ENCODE results near the gene WDR93. TPM values are rescaled to one million over a fixed set of nuclear protein-coding genes. Genes with fewer than 3 reads are reported as not detected.

The WDR93 gene
- polyA plus RNA-seq, 2 donors, result 0.02 TPM; not detected in 1

GRCh38 chr15:89750560-89751542, 60.2 kb downstream of the WDR93 start, which contains the start of gene MESP1:
Gene MESP1, minus strand, starts transcription at chr15:89751249. Its CDS starts 18 bp downstream, at chr15:89751231.
- Histone ChIP-seq H3K27ac (ENCODE audit: low read depth in 2 of 2, low read length in 1 of 2) (peak within 1 kb of the TSS in 1 of 2 donors; percentile 54), H3K27me3 (ENCODE audit: control insufficient read depth in 1 of 2, insufficient read depth in 2 of 2, low read length in 2 of 2) (no peaks in the 10 kb centered on the region), H3K36me3 (ENCODE audit: control insufficient read depth in 2 of 2, insufficient read depth in 2 of 2, low read length in 1 of 2) (no peaks in the 10 kb centered on the region), H3K9me3 (ENCODE audit: control insufficient read depth in 2 of 2, insufficient read depth in 1 of 2, low read depth in 1 of 2, low read length in 1 of 2) (peaks cover 0 to 2% of the 10 kb centered on the region in 2 donors), H3K4me3 (ENCODE audit: low read depth in 1 of 2, low read length in 2 of 2) (peak within 1 kb of the TSS; percentile 60 to 65), H3K4me1 (ENCODE audit: control insufficient read depth in 2 of 2, insufficient read depth in 2 of 2, low read length in 1 of 2) (peaks cover 6 to 27% of the 10 kb centered on the region in 2 donors)
- 2 to 3% methylated on average over 84 to 114 of the region's 114 CpGs for WGBS, 2 donors

- H3K36me3 ChIP-seq (ENCODE audit: control insufficient read depth in 2 of 2, insufficient read depth in 2 of 2, low read length in 1 of 2), result no peaks in the 10 kb centered on the region
- H3K27ac ChIP-seq (ENCODE audit: low read depth in 2 of 2, low read length in 1 of 2), result peak overlapping the region in 1 of 2 donors; percentile 6
- no peaks in the 10 kb centered on the region for H3K27me3 ChIP-seq (ENCODE audit: control insufficient read depth in 1 of 2, insufficient read depth in 2 of 2, low read length in 2 of 2)
- H3K9me3 ChIP-seq (ENCODE audit: control insufficient read depth in 2 of 2, insufficient read depth in 1 of 2, low read depth in 1 of 2, low read length in 1 of 2), result no peaks in the 10 kb centered on the region
- H3K4me1 ChIP-seq (ENCODE audit: control insufficient read depth in 2 of 2, insufficient read depth in 2 of 2, low read length in 1 of 2), result peaks cover 6 to 20% of the 10 kb centered on the region in 2 donors
- 69 to 77% methylated on average over 5 of the region's 5 CpGs for WGBS, 2 donors
- H3K4me3 ChIP-seq (ENCODE audit: low read depth in 1 of 2, low read length in 2 of 2), result no peak overlapping the region
Observed at GRCh38 chr15:89751748-89752147, 61.1 kb downstream of the WDR93 start.

GRCh38 chr15:89753855-89754254, 63.2 kb downstream of the WDR93 start:
- Histone ChIP-seq H3K9me3 (ENCODE audit: control insufficient read depth in 2 of 2, insufficient read depth in 1 of 2, low read depth in 1 of 2, low read length in 1 of 2) (no peaks in the 10 kb centered on the region), H3K4me3 (ENCODE audit: low read depth in 1 of 2, low read length in 2 of 2) (no peak overlapping the region), H3K36me3 (ENCODE audit: control insufficient read depth in 2 of 2, insufficient read depth in 2 of 2, low read length in 1 of 2) (no peaks in the 10 kb centered on the region), H3K4me1 (ENCODE audit: control insufficient read depth in 2 of 2, insufficient read depth in 2 of 2, low read length in 1 of 2) (peaks cover 6 to 15% of the 10 kb centered on the region in 2 donors), H3K27me3 (ENCODE audit: control insufficient read depth in 1 of 2, insufficient read depth in 2 of 2, low read length in 2 of 2) (no peaks in the 10 kb centered on the region), H3K27ac (ENCODE audit: low read depth in 2 of 2, low read length in 1 of 2) (no peak overlapping the region)
- 81 to 87% methylated on average over 7 of the region's 7 CpGs for WGBS, 2 donors

GRCh38 chr15:89754361-89755154, 63.9 kb downstream of the WDR93 start:
- WGBS, 2 donors, result 69 to 74% methylated on average over 8 of the region's 8 CpGs
- H3K27me3 ChIP-seq (ENCODE audit: control insufficient read depth in 1 of 2, insufficient read depth in 2 of 2, low read length in 2 of 2), result no peaks in the 10 kb centered on the region
- no peak overlapping the region for H3K4me3 ChIP-seq (ENCODE audit: low read depth in 1 of 2, low read length in 2 of 2)

GRCh38 chr15:89755701-89756100, 65.1 kb downstream of the WDR93 start:
- no peaks in the 10 kb centered on the region for H3K36me3 ChIP-seq (ENCODE audit: control insufficient read depth in 2 of 2, insufficient read depth in 2 of 2, low read length in 1 of 2)
- H3K4me3 ChIP-seq (ENCODE audit: low read depth in 1 of 2, low read length in 2 of 2), result no peak overlapping the region
- WGBS, 2 donors, result 87 to 88% methylated on average over 4 of the region's 4 CpGs

More at GRCh38 chr15:89754361-89755154, 63.9 kb downstream of the WDR93 start:
- Histone ChIP-seq H3K4me1 (ENCODE audit: control insufficient read depth in 2 of 2, insufficient read depth in 2 of 2, low read length in 1 of 2) (peaks cover 6 to 15% of the 10 kb centered on the region in 2 donors), H3K9me3 (ENCODE audit: control insufficient read depth in 2 of 2, insufficient read depth in 1 of 2, low read depth in 1 of 2, low read length in 1 of 2) (no peaks in the 10 kb centered on the region), H3K36me3 (ENCODE audit: control insufficient read depth in 2 of 2, insufficient read depth in 2 of 2, low read length in 1 of 2) (no peaks in the 10 kb centered on the region), H3K27ac (ENCODE audit: low read depth in 2 of 2, low read length in 1 of 2) (no peak overlapping the region)

GRCh38 chr15:89756897-89757296, 66.3 kb downstream of the WDR93 start:
- no peak overlapping the region for H3K27ac ChIP-seq (ENCODE audit: low read depth in 2 of 2, low read length in 1 of 2)
- H3K4me3 ChIP-seq (ENCODE audit: low read depth in 1 of 2, low read length in 2 of 2), result no peak overlapping the region
- no peaks in the 10 kb centered on the region for H3K27me3 ChIP-seq (ENCODE audit: control insufficient read depth in 1 of 2, insufficient read depth in 2 of 2, low read length in 2 of 2)
- H3K36me3 ChIP-seq (ENCODE audit: control insufficient read depth in 2 of 2, insufficient read depth in 2 of 2, low read length in 1 of 2), result no peaks in the 10 kb centered on the region
- H3K4me1 ChIP-seq (ENCODE audit: control insufficient read depth in 2 of 2, insufficient read depth in 2 of 2, low read length in 1 of 2), result peaks cover 3 to 6% of the 10 kb centered on the region in 2 donors
- 64 to 71% methylated on average over 7 of the region's 7 CpGs for WGBS, 2 donors
- H3K9me3 ChIP-seq (ENCODE audit: control insufficient read depth in 2 of 2, insufficient read depth in 1 of 2, low read depth in 1 of 2, low read length in 1 of 2), result no peaks in the 10 kb centered on the region

More at GRCh38 chr15:89755701-89756100, 65.1 kb downstream of the WDR93 start:
- Histone ChIP-seq H3K4me1 (ENCODE audit: control insufficient read depth in 2 of 2, insufficient read depth in 2 of 2, low read length in 1 of 2) (peaks cover 3 to 6% of the 10 kb centered on the region in 2 donors), H3K27me3 (ENCODE audit: control insufficient read depth in 1 of 2, insufficient read depth in 2 of 2, low read length in 2 of 2) (no peaks in the 10 kb centered on the region), H3K9me3 (ENCODE audit: control insufficient read depth in 2 of 2, insufficient read depth in 1 of 2, low read depth in 1 of 2, low read length in 1 of 2) (no peaks in the 10 kb centered on the region), H3K27ac (ENCODE audit: low read depth in 2 of 2, low read length in 1 of 2) (no peak overlapping the region)

GRCh38 chr15:89758283-89758682, 67.7 kb downstream of the WDR93 start:
- H3K27me3 ChIP-seq (ENCODE audit: control insufficient read depth in 1 of 2, insufficient read depth in 2 of 2, low read length in 2 of 2), result no peaks in the 10 kb centered on the region
- H3K4me3 ChIP-seq (ENCODE audit: low read depth in 1 of 2, low read length in 2 of 2), result no peak overlapping the region

GRCh38 chr15:89758981-89759380, 68.4 kb downstream of the WDR93 start:
- 82 to 88% methylated on average over 8 of the region's 8 CpGs for whole genome bisulfite sequencing, 2 donors
- Histone ChIP-seq H3K4me3 (ENCODE audit: low read depth in 1 of 2, low read length in 2 of 2) (no peak overlapping the region), H3K36me3 (ENCODE audit: control insufficient read depth in 2 of 2, insufficient read depth in 2 of 2, low read length in 1 of 2) (no peaks in the 10 kb centered on the region), H3K27ac (ENCODE audit: low read depth in 2 of 2, low read length in 1 of 2) (no peak overlapping the region), H3K4me1 (ENCODE audit: control insufficient read depth in 2 of 2, insufficient read depth in 2 of 2, low read length in 1 of 2) (peaks cover 0 to 7% of the 10 kb centered on the region in 2 donors), H3K9me3 (ENCODE audit: control insufficient read depth in 2 of 2, insufficient read depth in 1 of 2, low read depth in 1 of 2, low read length in 1 of 2) (no peaks in the 10 kb centered on the region), H3K27me3 (ENCODE audit: control insufficient read depth in 1 of 2, insufficient read depth in 2 of 2, low read length in 2 of 2) (no peaks in the 10 kb centered on the region)

More at GRCh38 chr15:89758283-89758682, 67.7 kb downstream of the WDR93 start:
- H3K36me3 ChIP-seq (ENCODE audit: control insufficient read depth in 2 of 2, insufficient read depth in 2 of 2, low read length in 1 of 2), result no peaks in the 10 kb centered on the region
- 89% methylated on average over 8 of the region's 8 CpGs for whole genome bisulfite sequencing, 2 donors
- peaks cover 0 to 7% of the 10 kb centered on the region in 2 donors for H3K4me1 ChIP-seq (ENCODE audit: control insufficient read depth in 2 of 2, insufficient read depth in 2 of 2, low read length in 1 of 2)
- no peaks in the 10 kb centered on the region for H3K9me3 ChIP-seq (ENCODE audit: control insufficient read depth in 2 of 2, insufficient read depth in 1 of 2, low read depth in 1 of 2, low read length in 1 of 2)
- H3K27ac ChIP-seq (ENCODE audit: low read depth in 2 of 2, low read length in 1 of 2), result no peak overlapping the region

- Histone ChIP-seq H3K4me1 (ENCODE audit: control insufficient read depth in 2 of 2, insufficient read depth in 2 of 2, low read length in 1 of 2) (peaks cover 0 to 7% of the 10 kb centered on the region in 2 donors), H3K4me3 (ENCODE audit: low read depth in 1 of 2, low read length in 2 of 2) (no peak overlapping the region), H3K9me3 (ENCODE audit: control insufficient read depth in 2 of 2, insufficient read depth in 1 of 2, low read depth in 1 of 2, low read length in 1 of 2) (no peaks in the 10 kb centered on the region), H3K36me3 (ENCODE audit: control insufficient read depth in 2 of 2, insufficient read depth in 2 of 2, low read length in 1 of 2) (no peaks in the 10 kb centered on the region), H3K27ac (ENCODE audit: low read depth in 2 of 2, low read length in 1 of 2) (no peak overlapping the region), H3K27me3 (ENCODE audit: control insufficient read depth in 1 of 2, insufficient read depth in 2 of 2, low read length in 2 of 2) (no peaks in the 10 kb centered on the region)
- 88 to 98% methylated on average over 3 of the region's 3 CpGs for WGBS, 2 donors
Observed at GRCh38 chr15:89759835-89760234, 69.2 kb downstream of the WDR93 start.
